ENCODE data around the gene RPSA.
A peak's percentile ranks its signal among the peaks of the same experiment; 100 is the strongest.

RPSA gene

GRCh38 chr3:39406368-39407258, at the start of gene RPSA:
Gene RPSA (plus strand): TSS chr3:39406720. CDS start chr3:39407654, 934 bp downstream.
- ATAC-seq (ENCODE audit: insufficient read depth, low read depth) (peak; percentile 93), DNase-seq (peak; percentile 98)
- peaks cover 49% of the 10 kb centered on the region for H3K36me3 ChIP-seq (ENCODE audit: insufficient read depth, low read length)
- peak within 1 kb of the TSS; percentile 95 for H2AFZ ChIP-seq (ENCODE audit: low read depth, low read length)
- TF ChIP-seq EZH2 (IDR thresholded peaks at IDR 0.05; ENCODE audit: borderline replicate concordance, low read depth, low read length, severe bottlenecking) (no peak), CTCF (IDR thresholded peaks at IDR 0.05; ENCODE audit: borderline replicate concordance, extremely low read depth, low read length, poor library complexity, severe bottlenecking) (peak; percentile 63)
- no peaks in the 10 kb centered on the region for H3K27me3 ChIP-seq (ENCODE audit: insufficient read depth, low read length, poor library complexity)
- H3K9me3 ChIP-seq (ENCODE audit: insufficient read depth, low read length, severe bottlenecking): no peaks in the 10 kb centered on the region
- H3K4me2 ChIP-seq (ENCODE audit: insufficient read depth, low read length): peak within 1 kb of the TSS; percentile 99
- peaks cover 48% of the 10 kb centered on the region for H3K4me1 ChIP-seq (ENCODE audit: insufficient read depth, low read length)
- peak within 1 kb of the TSS; percentile 99 for H3K4me3 ChIP-seq (ENCODE audit: low read depth in 1 of 2, low read length in 2 of 2)
- H3K27ac ChIP-seq (ENCODE audit: low read length): peak within 1 kb of the TSS; percentile 95
- H4K20me1 ChIP-seq (ENCODE audit: insufficient read depth, low read length): peaks cover 48% of the 10 kb centered on the region
- peak within 1 kb of the TSS; percentile 94 for H3K9ac ChIP-seq (ENCODE audit: low read depth, low read length)
- peaks cover 54% of the 10 kb centered on the region for H3K79me2 ChIP-seq (ENCODE audit: insufficient read depth, low read length)

- no peaks in the 10 kb centered on the region for H4K20me1 ChIP-seq (ENCODE audit: insufficient read depth, low read length)
- no peaks in the 10 kb centered on the region for H3K9me3 ChIP-seq (ENCODE audit: insufficient read depth, low read length, severe bottlenecking)
- peaks cover 42% of the 10 kb centered on the region for H3K79me2 ChIP-seq (ENCODE audit: insufficient read depth, low read length)
- peak overlapping the region in 1 of 2 experiments; percentile 29; a peak in 2 of 4 replicates for H3K4me3 ChIP-seq (ENCODE audit: low read depth in 1 of 2, low read length in 2 of 2)
- TF ChIP-seq EZH2 (IDR thresholded peaks at IDR 0.05; ENCODE audit: borderline replicate concordance, low read depth, low read length, severe bottlenecking) (no peak), CTCF (IDR thresholded peaks at IDR 0.05; ENCODE audit: borderline replicate concordance, extremely low read depth, low read length, poor library complexity, severe bottlenecking) (no peak)
- H2AFZ ChIP-seq (ENCODE audit: low read depth, low read length): peak overlapping the region; percentile 41; the same call in 1 of the 2 replicates
- no peaks in the 10 kb centered on the region for H3K36me3 ChIP-seq (ENCODE audit: insufficient read depth, low read length)
- DNase-seq: peak; percentile 57
- H3K27ac ChIP-seq (ENCODE audit: low read length): peak overlapping the region; percentile 99
- peak; percentile 23 for ATAC-seq (ENCODE audit: insufficient read depth, low read depth)
- no peaks in the 10 kb centered on the region for H3K27me3 ChIP-seq (ENCODE audit: insufficient read depth, low read length, poor library complexity)
- peak overlapping the region; percentile 65 for H3K4me2 ChIP-seq (ENCODE audit: insufficient read depth, low read length)
- H3K9ac ChIP-seq (ENCODE audit: low read depth, low read length): peak overlapping the region; percentile 62
- H3K4me1 ChIP-seq (ENCODE audit: insufficient read depth, low read length): peaks cover 100% of the 10 kb centered on the region
Measured at GRCh38 chr3:39358333-39358732, 48.2 kb upstream of the RPSA start.

DNA sequence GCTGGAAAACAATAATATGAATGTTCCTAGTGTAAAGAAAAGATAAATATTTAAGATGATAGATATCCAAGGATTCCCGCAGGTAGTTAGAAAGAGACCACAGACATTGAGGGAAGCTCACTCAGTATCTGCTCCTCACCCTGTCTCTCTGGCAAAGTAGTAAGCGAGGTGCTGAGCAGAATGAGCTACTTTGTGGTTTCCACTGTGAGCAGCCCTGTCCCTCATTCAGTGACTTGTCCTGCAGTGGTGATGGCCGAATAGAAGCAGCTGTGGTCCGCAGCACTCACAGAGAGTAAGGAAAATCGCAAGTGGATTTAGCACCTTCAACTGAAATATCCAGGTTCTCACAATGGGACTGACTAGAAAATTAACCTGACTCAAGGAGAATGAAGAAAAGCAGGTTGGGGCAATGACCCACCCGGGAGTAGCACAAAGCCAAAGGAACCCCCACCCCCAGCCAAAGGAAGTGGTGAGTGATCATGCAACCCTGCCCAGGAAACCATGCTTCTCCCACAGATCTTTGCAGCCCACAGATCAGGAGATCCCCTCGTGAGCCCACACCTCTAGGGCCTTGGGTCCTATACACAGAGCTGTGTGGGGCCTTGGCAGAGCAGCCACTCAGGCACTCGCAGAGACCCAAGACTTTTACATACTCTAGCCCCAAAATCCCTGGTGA, 45.1 kb upstream of the RPSA start:
- DNase-seq: peak; percentile 93
- H2AFZ ChIP-seq (ENCODE audit: low read depth, low read length): peak overlapping the region; percentile 34; the same call in 1 of the 2 replicates
- H3K79me2 ChIP-seq (ENCODE audit: insufficient read depth, low read length): peaks cover 32% of the 10 kb centered on the region
- peak overlapping the region; percentile 62 for H3K9ac ChIP-seq (ENCODE audit: low read depth, low read length)
- H3K9me3 ChIP-seq (ENCODE audit: insufficient read depth, low read length, severe bottlenecking): no peaks in the 10 kb centered on the region
- H3K4me2 ChIP-seq (ENCODE audit: insufficient read depth, low read length): peak overlapping the region; percentile 65
- H3K27me3 ChIP-seq (ENCODE audit: insufficient read depth, low read length, poor library complexity): no peaks in the 10 kb centered on the region
- no peaks in the 10 kb centered on the region for H4K20me1 ChIP-seq (ENCODE audit: insufficient read depth, low read length)
- peak overlapping the region; percentile 11 to 53; a peak in 3 of 4 replicates for H3K4me3 ChIP-seq (ENCODE audit: low read depth in 1 of 2, low read length in 2 of 2)
- H3K4me1 ChIP-seq (ENCODE audit: insufficient read depth, low read length): peaks cover 89% of the 10 kb centered on the region
- no peak for TF ChIP-seq EZH2 (IDR thresholded peaks at IDR 0.05; ENCODE audit: borderline replicate concordance, low read depth, low read length, severe bottlenecking)
- TF ChIP-seq CTCF (IDR thresholded peaks at IDR 0.05; ENCODE audit: borderline replicate concordance, extremely low read depth, low read length, poor library complexity, severe bottlenecking): no peak
- H3K36me3 ChIP-seq (ENCODE audit: insufficient read depth, low read length): no peaks in the 10 kb centered on the region
- peak; percentile 93 for ATAC-seq (ENCODE audit: insufficient read depth, low read depth)
- H3K27ac ChIP-seq (ENCODE audit: low read length): peak overlapping the region; percentile 99
